ENCODE results near the gene TACR1. TPM values are rescaled to one million over a fixed set of nuclear protein-coding genes. Genes with fewer than 3 reads are reported as not detected.

The TACR1 gene
- total and polyA plus RNA-seq, 2 of the 13 experiments (the other 11 are each of a cell fraction or from before 2014, with no cell fraction given), result not detected

DNA sequence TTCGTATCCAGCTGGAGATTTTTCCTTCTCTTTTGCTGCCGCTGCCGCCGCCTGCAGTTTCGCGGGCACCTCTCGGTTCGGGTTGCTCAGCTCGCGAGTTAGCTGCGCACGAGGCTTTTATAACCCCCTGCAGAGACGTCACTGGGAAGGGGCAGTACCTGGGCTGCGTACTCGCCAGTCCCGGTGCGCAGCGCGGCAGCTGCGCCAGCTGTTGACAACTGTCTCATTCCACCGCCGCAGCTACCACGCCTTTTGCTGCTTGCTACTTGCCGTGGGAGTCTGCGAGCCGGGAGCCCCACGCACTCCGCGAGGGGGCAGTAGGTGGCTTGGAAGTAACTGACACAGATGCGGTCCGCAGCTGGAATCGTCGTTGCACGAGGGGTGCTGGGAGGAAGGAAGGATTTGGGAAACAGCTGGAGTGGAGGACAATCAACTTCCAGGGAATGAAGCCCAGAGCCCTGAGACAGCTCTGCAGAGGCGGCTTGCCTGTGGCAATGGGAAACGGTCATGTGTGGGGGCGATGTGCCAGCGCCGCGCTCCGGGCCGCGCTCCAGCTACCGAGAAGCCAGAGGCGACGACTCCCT lies at the start of gene TACR1 (continued):
- TF ChIP-seq, protein P1, sequence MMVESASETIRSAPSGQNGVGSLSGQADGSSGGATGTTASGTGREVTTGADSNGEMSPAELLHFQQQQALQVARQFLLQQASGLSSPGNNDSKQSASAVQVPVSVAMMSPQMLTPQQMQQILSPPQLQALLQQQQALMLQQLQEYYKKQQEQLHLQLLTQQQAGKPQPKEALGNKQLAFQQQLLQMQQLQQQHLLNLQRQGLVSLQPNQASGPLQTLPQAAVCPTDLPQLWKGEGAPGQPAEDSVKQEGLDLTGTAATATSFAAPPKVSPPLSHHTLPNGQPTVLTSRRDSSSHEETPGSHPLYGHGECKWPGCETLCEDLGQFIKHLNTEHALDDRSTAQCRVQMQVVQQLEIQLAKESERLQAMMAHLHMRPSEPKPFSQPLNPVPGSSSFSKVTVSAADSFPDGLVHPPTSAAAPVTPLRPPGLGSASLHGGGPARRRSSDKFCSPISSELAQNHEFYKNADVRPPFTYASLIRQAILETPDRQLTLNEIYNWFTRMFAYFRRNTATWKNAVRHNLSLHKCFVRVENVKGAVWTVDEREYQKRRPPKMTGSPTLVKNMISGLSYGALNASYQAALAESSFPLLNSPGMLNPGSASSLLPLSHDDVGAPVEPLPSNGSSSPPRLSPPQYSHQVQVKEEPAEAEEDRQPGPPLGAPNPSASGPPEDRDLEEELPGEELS (CRISPR knock-in tag; IDR thresholded peaks at IDR 0.05), result no peak
- TF ChIP-seq, protein P2, sequence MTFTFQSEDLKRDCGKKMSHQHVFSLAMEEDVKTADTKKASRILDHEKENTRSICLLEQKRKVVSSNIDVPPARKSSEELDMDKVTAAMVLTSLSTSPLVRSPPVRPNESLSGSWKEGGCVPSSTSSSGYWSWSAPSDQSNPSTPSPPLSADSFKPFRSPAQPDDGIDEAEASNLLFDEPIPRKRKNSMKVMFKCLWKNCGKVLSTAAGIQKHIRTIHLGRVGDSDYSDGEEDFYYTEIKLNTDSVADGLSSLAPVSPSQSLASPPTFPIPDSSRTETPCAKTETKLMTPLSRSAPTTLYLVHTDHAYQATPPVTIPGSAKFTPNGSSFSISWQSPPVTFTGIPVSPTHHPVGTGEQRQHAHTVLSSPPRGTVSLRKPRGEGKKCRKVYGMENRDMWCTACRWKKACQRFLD (CRISPR knock-in tag; IDR thresholded peaks at IDR 0.05; ENCODE audit: borderline replicate concordance), result peak; percentile 44; the same call in 1 of the 2 replicates
- TF ChIP-seq, protein P3, sequence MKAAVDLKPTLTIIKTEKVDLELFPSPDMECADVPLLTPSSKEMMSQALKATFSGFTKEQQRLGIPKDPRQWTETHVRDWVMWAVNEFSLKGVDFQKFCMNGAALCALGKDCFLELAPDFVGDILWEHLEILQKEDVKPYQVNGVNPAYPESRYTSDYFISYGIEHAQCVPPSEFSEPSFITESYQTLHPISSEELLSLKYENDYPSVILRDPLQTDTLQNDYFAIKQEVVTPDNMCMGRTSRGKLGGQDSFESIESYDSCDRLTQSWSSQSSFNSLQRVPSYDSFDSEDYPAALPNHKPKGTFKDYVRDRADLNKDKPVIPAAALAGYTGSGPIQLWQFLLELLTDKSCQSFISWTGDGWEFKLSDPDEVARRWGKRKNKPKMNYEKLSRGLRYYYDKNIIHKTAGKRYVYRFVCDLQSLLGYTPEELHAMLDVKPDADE (CRISPR knock-in tag; IDR thresholded peaks at IDR 0.05), result no peak
- TF ChIP-seq FLYWCH1 (CRISPR knock-in tag; IDR thresholded peaks at IDR 0.05) (no peak), NFYB (CRISPR knock-in tag; IDR thresholded peaks at IDR 0.05) (no peak), HNF4G (IDR thresholded peaks at IDR 0.05; ENCODE audit: borderline replicate concordance, low read depth, low read length) (no peak), HNF4G (CRISPR knock-in tag; IDR thresholded peaks at IDR 0.05; ENCODE audit: borderline replicate concordance, low read depth) (no peak), ZNF335 (CRISPR knock-in tag; IDR thresholded peaks at IDR 0.05) (no peak), ELF3 (CRISPR knock-in tag; IDR thresholded peaks at IDR 0.05) (no peak), ZSCAN20 (CRISPR knock-in tag; IDR thresholded peaks at IDR 0.05; ENCODE audit: borderline replicate concordance) (no peak), ZMYM4 (CRISPR knock-in tag; IDR thresholded peaks at IDR 0.05) (no peak; the same call in 1 of the 2 replicates), ZBTB42 (CRISPR knock-in tag; IDR thresholded peaks at IDR 0.05) (peak; percentile 85; the same call in 1 of the 2 replicates), KLF15 (CRISPR knock-in tag; IDR thresholded peaks at IDR 0.05; ENCODE audit: borderline replicate concordance) (no peak), AHR (CRISPR knock-in tag; IDR thresholded peaks at IDR 0.05) (no peak), RORA (CRISPR knock-in tag; IDR thresholded peaks at IDR 0.05) (no peak), NCOA1 (CRISPR knock-in tag; IDR thresholded peaks at IDR 0.05) (no peak), ZNF7 (CRISPR knock-in tag; IDR thresholded peaks at IDR 0.05) (no peak), ARNTL (CRISPR knock-in tag; IDR thresholded peaks at IDR 0.05) (peak; percentile 33; the same call in 1 of the 2 replicates), ZFYVE20 (CRISPR knock-in tag; IDR thresholded peaks at IDR 0.05; ENCODE audit: borderline replicate concordance, low read depth) (no peak), ZNF772 (CRISPR knock-in tag; IDR thresholded peaks at IDR 0.05) (no peak), KLF16 (CRISPR knock-in tag; IDR thresholded peaks at IDR 0.05) (no peak)
- TF ChIP-seq, protein P4, sequence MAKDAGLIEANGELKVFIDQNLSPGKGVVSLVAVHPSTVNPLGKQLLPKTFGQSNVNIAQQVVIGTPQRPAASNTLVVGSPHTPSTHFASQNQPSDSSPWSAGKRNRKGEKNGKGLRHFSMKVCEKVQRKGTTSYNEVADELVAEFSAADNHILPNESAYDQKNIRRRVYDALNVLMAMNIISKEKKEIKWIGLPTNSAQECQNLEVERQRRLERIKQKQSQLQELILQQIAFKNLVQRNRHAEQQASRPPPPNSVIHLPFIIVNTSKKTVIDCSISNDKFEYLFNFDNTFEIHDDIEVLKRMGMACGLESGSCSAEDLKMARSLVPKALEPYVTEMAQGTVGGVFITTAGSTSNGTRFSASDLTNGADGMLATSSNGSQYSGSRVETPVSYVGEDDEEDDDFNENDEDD (CRISPR knock-in tag; IDR thresholded peaks at IDR 0.05; ENCODE audit: borderline replicate concordance), result 0 out of 2 replicates have a peak, but pooled peaks have one; percentile 42
